Osteoblast (primary cell): ENCODE results near the gene F11. TPM values are rescaled to one million over a fixed set of nuclear protein-coding genes. Genes with fewer than 3 reads are reported as not detected.

Experiments used
- DNase-seq: peaks from one replicate; pipeline ENCODE4 v3.0.0; 2011; ENCODE audit warnings: low spot score, mixed read lengths; ENCODE audit not compliant: insufficient read length; ENCODE audit errors: missing footprints
- H2AFZ ChIP-seq: 2 replicates; pipeline ENCODE4 v1.6.0; 2011; ENCODE audit warnings: mild to moderate bottlenecking, low read length
- H3K27ac ChIP-seq: 2 replicates; pipeline ENCODE4 v1.5.1; 2011; ENCODE audit warnings: mild to moderate bottlenecking, low read depth, low read length, moderate library complexity
- H3K27me3 ChIP-seq: 2 replicates; pipeline ENCODE4 v1.6.0; 2012; ENCODE audit warnings: mild to moderate bottlenecking, control low read depth, inconsistent platforms, low read length, moderate library complexity; ENCODE audit not compliant: insufficient read depth
- H3K36me3 ChIP-seq: 2 replicates; pipeline ENCODE4 v1.5.1; 2011; ENCODE audit warnings: mild to moderate bottlenecking, low read length, control low read depth, moderate library complexity; ENCODE audit not compliant: insufficient read depth
- H3K4me1 ChIP-seq: 2 replicates; pipeline ENCODE4 v1.5.1; 2011; ENCODE audit warnings: mild to moderate bottlenecking, low read length, control low read depth, moderate library complexity; ENCODE audit not compliant: insufficient read depth
- H3K4me2 ChIP-seq: 2 replicates; pipeline ENCODE4 v1.6.0; 2011; ENCODE audit warnings: mild to moderate bottlenecking, low read length; ENCODE audit not compliant: insufficient read depth
- H3K4me3 ChIP-seq: fragments of 200-600 bp; sonication (generic); 3 replicates; pipeline ENCODE4 v1.5.1; 2012; ENCODE audit warnings: mild to moderate bottlenecking, low read length, inconsistent platforms; ENCODE audit not compliant: insufficient read depth
- H3K79me2 ChIP-seq: 2 replicates; pipeline ENCODE4 v1.6.0; 2012; ENCODE audit warnings: mild to moderate bottlenecking, low read length, control low read depth, inconsistent platforms; ENCODE audit not compliant: insufficient read depth
- H3K9me3 ChIP-seq: 2 replicates; pipeline ENCODE4 v1.5.1; 2011; ENCODE audit warnings: low read depth, low read length, control low read depth
- H4K20me1 ChIP-seq: 2 replicates; pipeline ENCODE4 v1.6.0; 2012; ENCODE audit warnings: mild to moderate bottlenecking, low read length, control low read depth; ENCODE audit not compliant: insufficient read depth
- total RNA-seq: library from RNA; depleted of rRNA; stranded (reverse); fragments of >200 nt; gene quantifications from 2 replicates; pipeline ENCODE4 v1.2.3, GENCODE V29; 2012
- TF ChIP-seq, protein P1 (sequence below): IDR thresholded peaks from 2 replicates; pipeline ENCODE4 v1.5.1; 2011; ENCODE audit warnings: mild to moderate bottlenecking, low read depth, low read length, moderate library complexity; ENCODE audit errors: extremely low read depth

The F11 gene
- not detected in 2 replicates for total RNA-seq

DNA sequence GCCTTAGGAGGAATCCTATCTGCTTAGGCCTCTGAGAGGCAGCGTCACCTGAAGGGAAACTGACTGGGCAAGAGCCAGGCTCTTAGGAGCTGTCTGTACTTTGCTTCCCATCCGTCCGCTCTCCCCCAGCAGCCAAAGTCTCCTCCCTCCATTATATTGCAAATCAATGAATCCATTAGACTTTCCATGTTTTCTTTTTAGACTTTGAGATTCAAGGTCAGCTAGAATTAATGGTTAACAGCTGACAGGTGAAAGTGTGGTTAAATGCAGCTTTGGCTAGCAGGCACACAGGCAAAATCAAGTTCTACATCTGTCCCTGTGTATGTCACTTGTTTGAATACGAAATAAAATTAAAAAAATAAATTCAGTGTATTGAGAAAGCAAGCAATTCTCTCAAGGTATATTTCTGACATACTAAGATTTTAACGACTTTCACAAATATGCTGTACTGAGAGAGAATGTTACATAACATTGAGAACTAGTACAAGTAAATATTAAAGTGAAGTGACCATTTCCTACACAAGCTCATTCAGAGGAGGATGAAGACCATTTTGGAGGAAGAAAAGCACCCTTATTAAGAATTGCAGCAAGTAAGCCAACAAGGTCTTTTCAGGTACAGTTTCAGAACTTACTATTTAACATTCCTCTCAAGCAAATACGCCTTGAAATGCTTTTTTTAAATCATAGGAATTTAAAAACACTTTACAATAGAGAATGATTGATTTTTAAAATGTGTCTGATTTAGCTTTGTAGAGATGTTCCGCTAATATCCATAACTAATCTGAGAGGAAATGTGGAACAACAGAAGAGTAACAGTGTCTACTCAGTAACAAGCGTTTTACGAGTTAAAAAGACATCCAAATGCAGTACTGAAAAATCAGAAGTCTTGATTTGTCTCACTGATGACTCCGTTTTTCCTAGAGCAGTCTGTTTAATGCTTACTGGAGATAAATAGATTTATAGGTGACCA, at the start of gene F11:
F11 (plus strand) TSS at position 507 of the 970 bp plus-strand sequence. CDS start 948 bp downstream, outside the sequence.
- H3K36me3 ChIP-seq: no peaks in the 10 kb centered on the region
- DNase-seq: no peak
- no peaks in the 10 kb centered on the region for H3K79me2 ChIP-seq
- no peaks in the 10 kb centered on the region for H3K9me3 ChIP-seq
- H3K4me2 ChIP-seq: no peak within 1 kb of the TSS
- H3K27ac ChIP-seq: no peak within 1 kb of the TSS
- TF ChIP-seq, protein P1, sequence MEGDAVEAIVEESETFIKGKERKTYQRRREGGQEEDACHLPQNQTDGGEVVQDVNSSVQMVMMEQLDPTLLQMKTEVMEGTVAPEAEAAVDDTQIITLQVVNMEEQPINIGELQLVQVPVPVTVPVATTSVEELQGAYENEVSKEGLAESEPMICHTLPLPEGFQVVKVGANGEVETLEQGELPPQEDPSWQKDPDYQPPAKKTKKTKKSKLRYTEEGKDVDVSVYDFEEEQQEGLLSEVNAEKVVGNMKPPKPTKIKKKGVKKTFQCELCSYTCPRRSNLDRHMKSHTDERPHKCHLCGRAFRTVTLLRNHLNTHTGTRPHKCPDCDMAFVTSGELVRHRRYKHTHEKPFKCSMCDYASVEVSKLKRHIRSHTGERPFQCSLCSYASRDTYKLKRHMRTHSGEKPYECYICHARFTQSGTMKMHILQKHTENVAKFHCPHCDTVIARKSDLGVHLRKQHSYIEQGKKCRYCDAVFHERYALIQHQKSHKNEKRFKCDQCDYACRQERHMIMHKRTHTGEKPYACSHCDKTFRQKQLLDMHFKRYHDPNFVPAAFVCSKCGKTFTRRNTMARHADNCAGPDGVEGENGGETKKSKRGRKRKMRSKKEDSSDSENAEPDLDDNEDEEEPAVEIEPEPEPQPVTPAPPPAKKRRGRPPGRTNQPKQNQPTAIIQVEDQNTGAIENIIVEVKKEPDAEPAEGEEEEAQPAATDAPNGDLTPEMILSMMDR: no peak
- peaks cover 5% of the 10 kb centered on the region for H3K27me3 ChIP-seq
- H3K4me3 ChIP-seq: no peak within 1 kb of the TSS
- no peaks in the 10 kb centered on the region for H4K20me1 ChIP-seq
- no peaks in the 10 kb centered on the region for H3K4me1 ChIP-seq
- no peak within 1 kb of the TSS for H2AFZ ChIP-seq

GRCh38 chr4:186216465-186217024, 49.4 kb upstream of the F11 start:
- Histone ChIP-seq H3K4me3 (no peak overlapping the region), H4K20me1 (no peaks in the 10 kb centered on the region), H3K9me3 (no peaks in the 10 kb centered on the region), H3K79me2 (no peaks in the 10 kb centered on the region), H3K27me3 (no peaks in the 10 kb centered on the region), H2AFZ (no peak overlapping the region), H3K4me1 (no peaks in the 10 kb centered on the region), H3K36me3 (no peaks in the 10 kb centered on the region), H3K27ac (no peak overlapping the region), H3K4me2 (no peak overlapping the region)
- no peak for DNase-seq
- TF ChIP-seq, protein P1: no peak

- H3K4me2 ChIP-seq: no peak overlapping the region
- no peaks in the 10 kb centered on the region for H3K36me3 ChIP-seq
- H3K27ac ChIP-seq: no peak overlapping the region
- no peak overlapping the region for H2AFZ ChIP-seq
- H4K20me1 ChIP-seq: no peaks in the 10 kb centered on the region
- no peaks in the 10 kb centered on the region for H3K79me2 ChIP-seq
- H3K27me3 ChIP-seq: no peaks in the 10 kb centered on the region
- no peaks in the 10 kb centered on the region for H3K4me1 ChIP-seq
- DNase-seq: no peak
- TF ChIP-seq, protein P1: no peak
- H3K9me3 ChIP-seq: no peaks in the 10 kb centered on the region
- H3K4me3 ChIP-seq: no peak overlapping the region
These were observed 48.2 kb upstream of the F11 start for GRCh38 chr4:186217733-186218293.

- Histone ChIP-seq H3K4me2 (no peak overlapping the region), H2AFZ (no peak overlapping the region), H3K27me3 (no peaks in the 10 kb centered on the region), H3K4me3 (no peak overlapping the region), H3K79me2 (no peaks in the 10 kb centered on the region), H3K9me3 (no peaks in the 10 kb centered on the region), H3K36me3 (no peaks in the 10 kb centered on the region), H4K20me1 (no peaks in the 10 kb centered on the region), H3K27ac (no peak overlapping the region), H3K4me1 (no peaks in the 10 kb centered on the region)
- TF ChIP-seq, protein P1: no peak
- no peak for DNase-seq
These were observed 44.4 kb upstream of the F11 start for GRCh38 chr4:186221624-186222023.
